Measurements from ENCODE around the gene RAP1GDS1. TPM values are rescaled to one million over a fixed set of nuclear protein-coding genes. Genes with fewer than 3 reads are reported as not detected.

The RAP1GDS1 gene
- total and polyA plus RNA-seq, 2 of the 13 experiments (the other 11 are each of a cell fraction or from before 2014, with no cell fraction given): 19.3 to 42.5 TPM

- no peak for TF ChIP-seq ZNF670 (CRISPR knock-in tag; IDR thresholded peaks at IDR 0.05; ENCODE audit: borderline replicate concordance)
- no peak for TF ChIP-seq MLXIP (CRISPR knock-in tag; IDR thresholded peaks at IDR 0.05; ENCODE audit: borderline replicate concordance)
- TF ChIP-seq ZNF597 (CRISPR knock-in tag; IDR thresholded peaks at IDR 0.05): no peak
- TF ChIP-seq ARNT2 (CRISPR knock-in tag; IDR thresholded peaks at IDR 0.05; ENCODE audit: low read depth): no peak
- 0 out of 2 replicates have a peak, but pooled peaks have one; percentile 2 for TF ChIP-seq JUNB (CRISPR knock-in tag; IDR thresholded peaks at IDR 0.05; ENCODE audit: borderline replicate concordance)
- TF ChIP-seq ATM (IDR thresholded peaks at IDR 0.05; ENCODE audit: borderline replicate concordance): no peak
- TF ChIP-seq BCL3 (CRISPR knock-in tag; IDR thresholded peaks at IDR 0.05): no peak
- TF ChIP-seq ZNF816 (CRISPR knock-in tag; IDR thresholded peaks at IDR 0.05; ENCODE audit: borderline replicate concordance): 0 out of 2 replicates have a peak, but pooled peaks have one; percentile 31
- TF ChIP-seq ETS1 (CRISPR knock-in tag; IDR thresholded peaks at IDR 0.05): no peak
- no peak for TF ChIP-seq RBFOX2 (IDR thresholded peaks at IDR 0.05; ENCODE audit: low read depth, low read length)
- TF ChIP-seq ZBTB8A (CRISPR knock-in tag; IDR thresholded peaks at IDR 0.05; ENCODE audit: borderline replicate concordance, low read depth): no peak
- no peak for TF ChIP-seq NR2F6 (IDR thresholded peaks at IDR 0.05)
- no peak for TF ChIP-seq NR2F6 (CRISPR knock-in tag; IDR thresholded peaks at IDR 0.05)
- no peak for TF ChIP-seq ZNF713 (CRISPR knock-in tag; IDR thresholded peaks at IDR 0.05)
- TF ChIP-seq ZC3H13 (CRISPR knock-in tag; IDR thresholded peaks at IDR 0.05): no peak
- TF ChIP-seq WIZ (CRISPR knock-in tag; IDR thresholded peaks at IDR 0.05): no peak
- TF ChIP-seq RFX5 (IDR thresholded peaks at IDR 0.05; ENCODE audit: low read depth, low read length): no peak
- no peak for TF ChIP-seq ZNF576 (CRISPR knock-in tag; IDR thresholded peaks at IDR 0.05)
- TF ChIP-seq ZNF782 (CRISPR knock-in tag; IDR thresholded peaks at IDR 0.05; ENCODE audit: borderline replicate concordance): no peak; the same call in 1 of the 2 replicates
- TF ChIP-seq MZF1 (CRISPR knock-in tag; IDR thresholded peaks at IDR 0.05; ENCODE audit: borderline replicate concordance): no peak
Observed at GRCh38 chr4:98261405-98262291, 464 bp downstream of the RAP1GDS1 start (continued).

Data from HepG2 (cell line).